Measurements from ENCODE around the gene NUAK1.

The NUAK1 gene

GRCh38 chr12:106080041-106080790 lies 58.5 kb downstream of the NUAK1 start:
- no peak for DNase-seq

- DNase-seq: no peak
Observed at GRCh38 chr12:106079148-106079738, 59.5 kb downstream of the NUAK1 start.

- DNase-seq: no peak
Observed at GRCh38 chr12:106078358-106079010, 60.3 kb downstream of the NUAK1 start.

GRCh38 chr12:106074706-106075392 lies 63.9 kb downstream of the NUAK1 start:
- no peak for DNase-seq

- no peak for DNase-seq
Observed at GRCh38 chr12:106074361-106074705, 64.4 kb downstream of the NUAK1 start.

GRCh38 chr12:106073179-106073578 lies 65.6 kb downstream of the NUAK1 start:
- no peak for DNase-seq

- no peak for DNase-seq
Observed at GRCh38 chr12:106072751-106073150, 66.0 kb downstream of the NUAK1 start.

- no peak for DNase-seq
Observed at GRCh38 chr12:106071686-106072085, 67.1 kb downstream of the NUAK1 start.

GRCh38 chr12:106070611-106071010 lies 68.1 kb downstream of the NUAK1 start:
- DNase-seq: no peak

- DNase-seq: no peak
Observed at GRCh38 chr12:106070147-106070546, 68.6 kb downstream of the NUAK1 start.

- DNase-seq: no peak
Observed at GRCh38 chr12:106068296-106068695, 70.5 kb downstream of the NUAK1 start.

- no peak for DNase-seq
Observed at GRCh38 chr12:106067606-106068205, 71.0 kb downstream of the NUAK1 start.

GRCh38 chr12:106066726-106067325 lies 71.9 kb downstream of the NUAK1 start:
- DNase-seq: no peak

GRCh38 chr12:106066051-106066705 lies 72.6 kb downstream of the NUAK1 start:
- DNase-seq: no peak

- DNase-seq: no peak
Observed at GRCh38 chr12:106065506-106065905, 73.2 kb downstream of the NUAK1 start.

GRCh38 chr12:106064721-106065021 lies 74.1 kb downstream of the NUAK1 start:
- DNase-seq: no peak

- no peak for DNase-seq
Observed at GRCh38 chr12:106063826-106064720, 74.7 kb downstream of the NUAK1 start.

- no peak for DNase-seq
Observed at GRCh38 chr12:106062693-106063092, 76.1 kb downstream of the NUAK1 start.

- DNase-seq: no peak
Observed at GRCh38 chr12:106058256-106059182, 80.2 kb downstream of the NUAK1 start.

GRCh38 chr12:106054049-106054448 lies 84.7 kb downstream of the NUAK1 start:
- no peak for DNase-seq
